Activated naive CD8-positive, alpha-beta T cell treated with anti-CD3 and anti-CD28 coated beads for 36 hours (primary cell): ENCODE results near the gene E2F7. TPM values are rescaled to one million over a fixed set of nuclear protein-coding genes. Genes with fewer than 3 reads are reported as not detected.

Experiments used
- DNase-seq: peaks from one replicate; pipeline ENCODE4 v3.0.0; 2021
- H3K27ac Mint-ChIP-seq: one replicate; pipeline ENCODE4 v1.8.0; 2022; ENCODE audit warnings: mild to moderate bottlenecking, moderate library complexity, mixed read lengths
- H3K27me3 Mint-ChIP-seq: one replicate; pipeline ENCODE4 v1.8.0; 2022; ENCODE audit warnings: mild to moderate bottlenecking, mixed read lengths
- H3K36me3 Mint-ChIP-seq: one replicate; pipeline ENCODE4 v1.8.0; 2021; ENCODE audit warnings: mild to moderate bottlenecking, mixed read lengths
- H3K4me1 Mint-ChIP-seq: one replicate; pipeline ENCODE4 v1.8.0; 2021; ENCODE audit warnings: mixed read lengths
- H3K4me3 Mint-ChIP-seq: one replicate; pipeline ENCODE4 v1.8.0; 2022; ENCODE audit warnings: mild to moderate bottlenecking, moderate library complexity, mixed read lengths
- H3K9me3 Mint-ChIP-seq: one replicate; pipeline ENCODE4 v1.8.0; 2022; ENCODE audit warnings: mixed read lengths
- total RNA-seq, 2 experiments: library from RNA; stranded (reverse); gene quantifications; one replicate each; pipeline ENCODE4 v1.2.3, GENCODE V29; 2021

E2F7 gene
- total RNA-seq, 2 experiments from 2014 or later = 6.3 to 6.9 TPM

GRCh38 chr12:77047341-77048109, 17.8 kb downstream of the E2F7 start:
- H3K36me3 Mint-ChIP-seq = peaks cover 13% of the 10 kb centered on the region
- no peak overlapping the region for H3K4me3 Mint-ChIP-seq
- no peak overlapping the region for H3K27ac Mint-ChIP-seq
- H3K27me3 Mint-ChIP-seq = peaks cover 3% of the 10 kb centered on the region
- H3K9me3 Mint-ChIP-seq = no peaks in the 10 kb centered on the region
- no peaks in the 10 kb centered on the region for H3K4me1 Mint-ChIP-seq
- DNase-seq = no peak

DNA sequence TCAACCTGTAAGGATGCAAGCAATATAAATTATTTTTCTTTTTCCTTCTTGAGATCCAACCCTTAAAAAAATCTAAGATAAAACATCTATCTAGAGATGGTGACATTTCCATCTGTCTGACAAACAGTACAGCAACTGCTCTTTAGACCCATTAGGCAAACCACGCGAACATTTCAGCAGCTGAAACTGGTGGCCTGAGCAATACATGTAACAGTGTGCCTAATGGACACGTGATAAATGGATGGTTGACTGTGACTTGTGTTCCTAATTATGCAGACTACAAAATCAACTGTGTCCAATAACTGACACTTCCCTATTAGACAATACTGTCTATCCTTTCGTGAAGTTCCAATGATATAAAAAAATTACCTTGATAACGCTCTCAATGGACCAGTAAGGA, 18.9 kb downstream of the E2F7 start:
- Mint-ChIP-seq H3K27ac (no peak overlapping the region), H3K4me1 (no peaks in the 10 kb centered on the region), H3K4me3 (no peak overlapping the region), H3K36me3 (peaks cover 18% of the 10 kb centered on the region), H3K9me3 (no peaks in the 10 kb centered on the region), H3K27me3 (peaks cover 3% of the 10 kb centered on the region)
- no peak for DNase-seq

DNA sequence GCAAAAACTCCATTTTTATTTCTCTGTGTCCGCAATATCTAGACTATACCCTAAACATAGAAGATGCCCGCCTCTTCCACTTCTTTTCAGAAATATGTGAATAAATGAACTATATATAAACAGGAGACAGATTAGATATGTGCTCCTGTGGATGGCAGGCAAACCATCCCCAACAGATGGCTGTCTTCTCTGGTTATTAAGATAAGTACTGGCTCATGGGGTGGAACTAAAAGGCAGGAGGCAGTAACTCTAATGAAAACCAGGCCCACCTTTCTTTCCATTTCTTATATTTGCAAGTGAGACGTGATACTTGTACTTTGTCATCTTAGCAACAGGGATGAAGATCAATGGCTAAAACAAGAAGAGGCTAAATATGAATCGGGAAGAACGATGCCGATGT, 20.2 kb downstream of the E2F7 start:
- Mint-ChIP-seq H3K4me3 (no peak overlapping the region), H3K9me3 (no peaks in the 10 kb centered on the region), H3K27ac (no peak overlapping the region), H3K36me3 (peaks cover 20% of the 10 kb centered on the region), H3K27me3 (peaks cover 3% of the 10 kb centered on the region), H3K4me1 (no peaks in the 10 kb centered on the region)
- DNase-seq = no peak

- Mint-ChIP-seq H3K4me1 (no peaks in the 10 kb centered on the region), H3K27me3 (peaks cover 3% of the 10 kb centered on the region), H3K4me3 (no peak overlapping the region), H3K36me3 (peaks cover 20% of the 10 kb centered on the region), H3K9me3 (no peaks in the 10 kb centered on the region), H3K27ac (no peak overlapping the region)
- DNase-seq = no peak
These were observed 20.6 kb downstream of the E2F7 start for GRCh38 chr12:77044721-77045120.

DNA sequence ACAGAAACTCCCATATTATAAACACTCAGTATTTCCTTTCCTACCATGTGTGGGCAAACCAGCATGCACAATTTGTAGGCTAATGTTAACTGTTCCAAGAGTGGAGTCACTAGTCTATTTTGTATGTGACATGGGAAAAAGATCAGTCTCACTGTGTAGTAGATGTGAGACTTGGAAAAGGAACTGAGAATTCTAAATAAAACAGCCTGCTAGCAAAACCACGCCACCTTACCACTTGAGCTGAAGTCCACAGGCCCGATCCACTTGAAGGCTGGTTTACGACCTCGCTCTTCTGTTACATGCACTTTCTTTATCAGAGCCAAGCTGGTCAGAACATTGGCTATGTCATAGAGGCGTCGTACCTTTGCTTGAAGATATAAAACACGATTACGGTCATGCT, 22.5 kb downstream of the E2F7 start:
- H3K27ac Mint-ChIP-seq = no peak overlapping the region
- DNase-seq = no peak
- H3K9me3 Mint-ChIP-seq = peaks cover 3% of the 10 kb centered on the region
- no peaks in the 10 kb centered on the region for H3K4me1 Mint-ChIP-seq
- H3K36me3 Mint-ChIP-seq = peaks cover 19% of the 10 kb centered on the region
- no peak overlapping the region for H3K4me3 Mint-ChIP-seq
- no peaks in the 10 kb centered on the region for H3K27me3 Mint-ChIP-seq

GRCh38 chr12:77040231-77040630, 25.1 kb downstream of the E2F7 start:
- no peaks in the 10 kb centered on the region for H3K4me1 Mint-ChIP-seq
- H3K36me3 Mint-ChIP-seq = peaks cover 21% of the 10 kb centered on the region
- DNase-seq = no peak
- no peaks in the 10 kb centered on the region for H3K27me3 Mint-ChIP-seq
- peaks cover 5% of the 10 kb centered on the region for H3K9me3 Mint-ChIP-seq
- H3K27ac Mint-ChIP-seq = no peak overlapping the region
- no peak overlapping the region for H3K4me3 Mint-ChIP-seq

GRCh38 chr12:77035226-77035625, 30.1 kb downstream of the E2F7 start:
- DNase-seq = no peak
- H3K4me1 Mint-ChIP-seq = no peaks in the 10 kb centered on the region
- H3K27me3 Mint-ChIP-seq = no peaks in the 10 kb centered on the region
- H3K36me3 Mint-ChIP-seq = peaks cover 13% of the 10 kb centered on the region
- peaks cover 5% of the 10 kb centered on the region for H3K9me3 Mint-ChIP-seq
- H3K4me3 Mint-ChIP-seq = no peak overlapping the region
- no peak overlapping the region for H3K27ac Mint-ChIP-seq

GRCh38 chr12:77033658-77034536, 31.5 kb downstream of the E2F7 start:
- H3K27me3 Mint-ChIP-seq = no peaks in the 10 kb centered on the region
- no peak for DNase-seq
- H3K9me3 Mint-ChIP-seq = peaks cover 5% of the 10 kb centered on the region
- H3K36me3 Mint-ChIP-seq = peaks cover 9% of the 10 kb centered on the region
- H3K4me3 Mint-ChIP-seq = no peak overlapping the region
- no peak overlapping the region for H3K27ac Mint-ChIP-seq
- no peaks in the 10 kb centered on the region for H3K4me1 Mint-ChIP-seq

GRCh38 chr12:77032406-77032805, 33.0 kb downstream of the E2F7 start:
- H3K27me3 Mint-ChIP-seq = no peaks in the 10 kb centered on the region
- no peaks in the 10 kb centered on the region for H3K4me1 Mint-ChIP-seq
- H3K4me3 Mint-ChIP-seq = no peak overlapping the region
- peaks cover 9% of the 10 kb centered on the region for H3K36me3 Mint-ChIP-seq
- H3K9me3 Mint-ChIP-seq = peaks cover 2% of the 10 kb centered on the region
- DNase-seq = no peak
- H3K27ac Mint-ChIP-seq = no peak overlapping the region

GRCh38 chr12:77031745-77032144, 33.6 kb downstream of the E2F7 start:
- peaks cover 2% of the 10 kb centered on the region for H3K9me3 Mint-ChIP-seq
- peaks cover 9% of the 10 kb centered on the region for H3K36me3 Mint-ChIP-seq
- H3K4me1 Mint-ChIP-seq = no peaks in the 10 kb centered on the region
- DNase-seq = no peak
- no peak overlapping the region for H3K4me3 Mint-ChIP-seq
- H3K27me3 Mint-ChIP-seq = no peaks in the 10 kb centered on the region
- H3K27ac Mint-ChIP-seq = no peak overlapping the region

DNA sequence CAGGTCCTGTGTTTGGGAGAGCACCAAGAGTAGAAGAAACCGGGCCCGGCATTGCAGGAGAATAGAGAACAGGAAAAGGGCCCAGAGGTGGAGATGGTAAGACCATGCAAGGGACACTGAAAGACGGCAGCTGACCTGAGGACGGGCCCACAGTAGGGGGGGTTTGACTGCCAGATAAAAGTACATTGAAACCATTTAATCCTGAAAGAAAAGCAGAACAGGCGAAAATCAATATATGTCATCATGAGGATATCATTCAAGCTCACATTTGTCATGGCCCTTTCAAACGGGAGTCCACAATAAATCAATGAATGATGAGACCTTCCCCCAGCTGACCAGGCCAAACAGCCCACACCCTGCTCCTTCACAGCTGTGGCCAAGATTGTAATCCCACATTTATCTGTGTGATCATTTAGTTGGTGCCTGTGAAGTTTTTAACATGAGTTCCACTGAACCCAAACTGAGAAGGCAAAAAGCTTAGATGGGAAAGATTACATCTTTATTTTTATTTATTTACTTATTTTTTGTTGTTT, 39.5 kb downstream of the E2F7 start:
- DNase-seq = no peak
- Mint-ChIP-seq H3K27me3 (no peaks in the 10 kb centered on the region), H3K9me3 (no peaks in the 10 kb centered on the region), H3K36me3 (peaks cover 9% of the 10 kb centered on the region), H3K4me3 (no peak overlapping the region), H3K4me1 (no peaks in the 10 kb centered on the region), H3K27ac (no peak overlapping the region)

DNA sequence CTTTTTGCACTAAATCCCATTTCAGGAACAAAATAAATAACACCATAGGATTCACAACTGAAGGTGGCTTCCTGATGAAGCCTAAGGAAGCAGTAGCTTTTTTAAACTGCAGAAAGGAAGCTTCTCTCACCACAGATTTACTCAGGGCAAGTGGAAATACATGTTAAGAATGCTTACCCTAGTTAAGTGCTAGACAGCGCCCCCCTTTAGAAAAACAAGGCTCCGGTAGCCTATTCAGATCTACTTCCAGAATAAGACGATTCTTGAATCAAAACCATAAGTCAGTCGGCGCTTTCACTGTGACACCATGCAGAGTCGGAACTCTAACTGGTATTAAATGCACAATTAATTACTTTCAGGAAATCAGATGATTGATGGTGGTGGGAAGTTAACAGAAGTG, 41.9 kb downstream of the E2F7 start:
- no peak overlapping the region for H3K27ac Mint-ChIP-seq
- H3K9me3 Mint-ChIP-seq = no peaks in the 10 kb centered on the region
- H3K36me3 Mint-ChIP-seq = peaks cover 15% of the 10 kb centered on the region
- H3K27me3 Mint-ChIP-seq = no peaks in the 10 kb centered on the region
- H3K4me3 Mint-ChIP-seq = no peak overlapping the region
- no peaks in the 10 kb centered on the region for H3K4me1 Mint-ChIP-seq
- DNase-seq = no peak

DNA sequence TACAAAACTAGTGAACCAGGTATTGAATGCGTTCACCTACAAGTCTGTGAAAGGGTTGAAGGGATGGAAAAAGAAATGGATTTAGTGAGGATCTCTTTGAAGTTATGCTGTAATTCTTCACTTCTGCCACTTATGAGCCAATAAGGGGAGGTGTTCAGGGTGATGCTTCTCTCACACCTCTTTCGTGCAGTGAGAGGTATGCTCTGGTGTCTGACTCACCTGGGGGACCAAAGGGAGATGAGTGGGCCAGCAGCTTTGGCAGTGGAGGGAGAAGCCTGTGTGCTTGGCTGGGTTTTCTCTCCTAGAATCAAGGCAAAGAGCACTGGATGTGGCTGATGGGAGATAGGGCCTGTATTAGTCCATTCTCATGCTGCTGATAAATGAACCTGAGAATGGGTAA, 45.4 kb downstream of the E2F7 start:
- no peaks in the 10 kb centered on the region for H3K9me3 Mint-ChIP-seq
- H3K27me3 Mint-ChIP-seq = no peaks in the 10 kb centered on the region
- no peak for DNase-seq
- peaks cover 15% of the 10 kb centered on the region for H3K36me3 Mint-ChIP-seq
- no peak overlapping the region for H3K4me3 Mint-ChIP-seq
- no peak overlapping the region for H3K27ac Mint-ChIP-seq
- H3K4me1 Mint-ChIP-seq = no peaks in the 10 kb centered on the region

DNA sequence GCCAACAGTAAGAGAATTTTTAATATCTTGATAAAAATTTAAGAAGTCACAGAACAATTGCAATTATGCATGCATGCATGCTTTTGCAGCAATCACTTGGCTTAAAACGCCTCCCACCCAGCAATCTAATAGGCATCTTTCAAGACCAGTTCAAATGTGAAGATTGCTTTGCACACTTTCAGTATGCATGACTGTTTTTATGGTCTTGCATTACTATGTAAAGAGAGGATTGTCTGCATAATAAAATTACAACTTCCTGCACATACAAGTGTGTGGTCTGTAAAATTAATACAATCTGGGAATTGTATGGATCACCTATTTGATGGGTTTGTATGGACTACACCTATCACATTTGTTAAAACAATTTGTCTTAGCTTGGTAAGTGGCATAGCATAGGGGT, 48.8 kb downstream of the E2F7 start:
- no peak for DNase-seq
- H3K27ac Mint-ChIP-seq = no peak overlapping the region
- no peaks in the 10 kb centered on the region for H3K27me3 Mint-ChIP-seq
- H3K36me3 Mint-ChIP-seq = peaks cover 5% of the 10 kb centered on the region
- no peaks in the 10 kb centered on the region for H3K9me3 Mint-ChIP-seq
- H3K4me1 Mint-ChIP-seq = no peaks in the 10 kb centered on the region
- no peak overlapping the region for H3K4me3 Mint-ChIP-seq

DNA sequence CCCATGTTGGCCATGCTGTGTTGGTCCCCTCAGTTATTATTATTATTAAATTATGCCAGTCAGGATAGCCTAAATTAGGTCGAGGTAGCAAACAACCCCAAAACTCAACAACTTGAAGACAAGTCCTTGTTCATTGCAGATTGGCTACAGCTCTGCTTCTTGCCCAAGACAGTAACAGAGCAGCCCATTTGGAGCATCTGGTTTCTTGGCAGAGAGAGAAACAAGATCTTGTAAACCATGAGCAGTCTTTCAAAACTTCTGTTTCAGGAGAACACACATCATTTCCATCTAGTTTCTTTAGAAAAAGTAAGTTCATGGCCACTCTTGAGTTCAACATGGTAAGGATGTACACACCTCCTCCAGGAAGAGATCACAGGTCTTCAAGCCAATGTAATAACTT, 52.3 kb downstream of the E2F7 start:
- H3K36me3 Mint-ChIP-seq = no peaks in the 10 kb centered on the region
- DNase-seq = no peak
- no peak overlapping the region for H3K27ac Mint-ChIP-seq
- no peaks in the 10 kb centered on the region for H3K9me3 Mint-ChIP-seq
- no peak overlapping the region for H3K4me3 Mint-ChIP-seq
- H3K27me3 Mint-ChIP-seq = peaks cover 4% of the 10 kb centered on the region
- no peaks in the 10 kb centered on the region for H3K4me1 Mint-ChIP-seq
